A549 (cell line): ENCODE data around the gene KLHDC3. TPM values are rescaled to one million over a fixed set of nuclear protein-coding genes. Genes with fewer than 3 reads are reported as not detected.

ENCODE experiments used
- ATAC-seq, 2 experiments: fragments of 200-7000 bp in 1 of 2; fragments of >200 bp in 1 of 2; cut with Nextera tagmentation in 1 of 2; cut with Tn5 transposase in 1 of 2; 3 replicates each; pipeline versions ENCODE4 v1.8.0 to v1.9.1; 2018 to 2020; ENCODE audit warnings: mild to moderate bottlenecking in 1 of 2, moderate library complexity in 1 of 2
- CTCF ChIA-PET: fragments of 300-600 bp; sonication (Branson Sonifier 250); formaldehyde crosslinking; extraction: SDS; loops from one replicate; lab custom pipeline; 2021; ENCODE audit warnings: antibody characterized with exemption, inconsistent platforms; lab: Yijun Ruan, JAX
- POLR2A ChIA-PET: fragments of 350-600 bp; formaldehyde crosslinking; extraction: SDS; loops from one replicate; lab custom pipeline; 2021; ENCODE audit warnings: antibody characterized with exemption, inconsistent platforms; lab: Yijun Ruan, JAX
- DNase-seq, 2 experiments: peaks; one replicate each; pipeline versions ENCODE4 v3.0.0 to v3.0.0-alpha.2; 2011 to 2016; ENCODE audit warnings: low read depth in 1 of 2, low spot score in 1 of 2
- FAIRE-seq: peaks from 2 replicates; lab custom pipeline; 2011; peaks lifted over from hg19 to GRCh38; lab: Jason Lieb, UNC
- H3K27ac ChIP-seq, 2 experiments: fragments of >200 bp; sonication (Bioruptor Twin); formaldehyde crosslinking; 3 replicates each; pipeline ENCODE4 v1.5.1; 2016 to 2017
- H3K4me1 ChIP-seq: fragments of >200 bp; sonication (Bioruptor Twin); formaldehyde crosslinking; 3 replicates; pipeline ENCODE4 v1.6.1; 2016
- H3K4me2 ChIP-seq: fragments of >200 bp; sonication (Bioruptor Twin); formaldehyde crosslinking; 3 replicates; pipeline ENCODE4 v1.6.1; 2016
- H3K4me3 ChIP-seq: fragments of >200 bp; sonication (Bioruptor Twin); formaldehyde crosslinking; 3 replicates; pipeline ENCODE4 v1.5.1; 2016
- H3K9me3 ChIP-seq: fragments of >200 bp; sonication (Bioruptor Twin); formaldehyde crosslinking; 3 replicates; pipeline ENCODE4 v1.6.1; 2016
- CBX8 ChIP-seq: fragments of 200-600 bp; sonication (generic); IDR thresholded peaks from 2 replicates; pipeline ENCODE4 v1.6.1; 2016
- CHD2 ChIP-seq: fragments of 150-350 bp; IDR thresholded peaks from 2 replicates; pipeline ENCODE4 v1.6.1; 2014; ENCODE audit warnings: low read length; ENCODE audit not compliant: partially characterized antibody
- EHMT2 ChIP-seq: fragments of 200-600 bp; sonication (generic); IDR thresholded peaks from 2 replicates; pipeline ENCODE4 v1.6.1; 2016; ENCODE audit warnings: antibody characterized with exemption, low read depth, mild to moderate bottlenecking, moderate library complexity
- JUNB ChIP-seq: fragments of >200 bp; sonication (Bioruptor Twin); formaldehyde crosslinking; IDR thresholded peaks from 2 replicates; pipeline ENCODE4 v1.6.1; 2016
- KDM5A ChIP-seq: fragments of 200-600 bp; sonication (generic); IDR thresholded peaks from 2 replicates; pipeline ENCODE4 v1.6.1; 2016; ENCODE audit warnings: antibody characterized with exemption, mild to moderate bottlenecking
- MAFK ChIP-seq: fragments of 450-650 bp; IDR thresholded peaks from 2 replicates; pipeline ENCODE4 v1.6.1; 2014; ENCODE audit not compliant: partially characterized antibody
- PHF8 ChIP-seq: fragments of 200-600 bp; sonication (generic); IDR thresholded peaks from 2 replicates; pipeline ENCODE4 v1.6.1; 2016; ENCODE audit warnings: low read depth, mild to moderate bottlenecking, antibody characterized with exemption, moderate library complexity, borderline replicate concordance
- POLR2AphosphoS2 ChIP-seq: conservative IDR thresholded peaks from 2 replicates; pipeline ENCODE4 v1.6.1; 2012; ENCODE audit warnings: low read length, improper control_type of control experiment, inconsistent platforms
- RARB ChIP-seq: fragments of 250-450 bp; sonication (Bioruptor Pico); IDR thresholded peaks from 2 replicates; pipeline ENCODE4 v1.8.0; 2021; ENCODE audit warnings: mild to moderate bottlenecking, moderate library complexity
- RCOR1 ChIP-seq: fragments of 150-350 bp; IDR thresholded peaks from 2 replicates; pipeline ENCODE4 v1.6.1; 2014; ENCODE audit warnings: antibody characterized with exemption, low read length, low read depth
- TFCP2L1 ChIP-seq: fragments of 250-450 bp; sonication (Bioruptor Pico); IDR thresholded peaks from 2 replicates; pipeline ENCODE4 v1.5.0; 2021; ENCODE audit warnings: mild to moderate bottlenecking
- ZC3H11A ChIP-seq: fragments of 450-650 bp; IDR thresholded peaks from 2 replicates; pipeline ENCODE4 v1.6.1; 2014; ENCODE audit warnings: antibody characterized with exemption, mild to moderate bottlenecking
- WGBS: methylation state at CpG from one replicate; pipeline ENCODE4 v1.1.6; 2017; ENCODE audit errors: missing lambda C conversion rate; 5-methylcytosine and 5-hydroxymethylcytosine counted together
- polyA plus RNA-seq, 4 experiments: library from polyadenylated mRNA; depleted of rRNA in 3 of 4; stranded (reverse); fragments of >200 nt; fragmentation: RNase III in 1 of 4; extraction: RNeasy Plus Mini Kit Qiagen cat#74134 plus additional on column Dnase treatment in 1 of 4; gene quantifications; 2 replicates in 3 of 4; 3 replicates in 1 of 4; pipeline ENCODE4 v1.2.3, GENCODE V29; 2011 to 2017
- TF ChIP-seq, protein P1 (sequence below): fragments of >200 bp; sonication (Bioruptor Twin); formaldehyde crosslinking; IDR thresholded peaks from 3 replicates; pipeline ENCODE4 v1.6.1; 2016
- TF ChIP-seq, protein P2 (sequence below): fragments of 250-450 bp; sonication (Bioruptor Pico); IDR thresholded peaks from 2 replicates; pipeline ENCODE4 v1.5.0; 2020; ENCODE audit warnings: low read depth, mild to moderate bottlenecking, moderate library complexity
- TF ChIP-seq, protein P3 (sequence below): fragments of >200 bp; sonication (Bioruptor Twin); formaldehyde crosslinking; IDR thresholded peaks from 2 replicates; pipeline ENCODE4 v1.6.1; 2016
- TF ChIP-seq, protein P4 (sequence below): IDR thresholded peaks from 2 replicates; pipeline ENCODE4 v1.6.1; 2012; ENCODE audit warnings: low read depth, borderline replicate concordance

The KLHDC3 gene
- polyA plus RNA-seq, 2 of the 4 experiments (the other 2 are of a cell fraction): 18.8 to 28.0 TPM

DNA sequence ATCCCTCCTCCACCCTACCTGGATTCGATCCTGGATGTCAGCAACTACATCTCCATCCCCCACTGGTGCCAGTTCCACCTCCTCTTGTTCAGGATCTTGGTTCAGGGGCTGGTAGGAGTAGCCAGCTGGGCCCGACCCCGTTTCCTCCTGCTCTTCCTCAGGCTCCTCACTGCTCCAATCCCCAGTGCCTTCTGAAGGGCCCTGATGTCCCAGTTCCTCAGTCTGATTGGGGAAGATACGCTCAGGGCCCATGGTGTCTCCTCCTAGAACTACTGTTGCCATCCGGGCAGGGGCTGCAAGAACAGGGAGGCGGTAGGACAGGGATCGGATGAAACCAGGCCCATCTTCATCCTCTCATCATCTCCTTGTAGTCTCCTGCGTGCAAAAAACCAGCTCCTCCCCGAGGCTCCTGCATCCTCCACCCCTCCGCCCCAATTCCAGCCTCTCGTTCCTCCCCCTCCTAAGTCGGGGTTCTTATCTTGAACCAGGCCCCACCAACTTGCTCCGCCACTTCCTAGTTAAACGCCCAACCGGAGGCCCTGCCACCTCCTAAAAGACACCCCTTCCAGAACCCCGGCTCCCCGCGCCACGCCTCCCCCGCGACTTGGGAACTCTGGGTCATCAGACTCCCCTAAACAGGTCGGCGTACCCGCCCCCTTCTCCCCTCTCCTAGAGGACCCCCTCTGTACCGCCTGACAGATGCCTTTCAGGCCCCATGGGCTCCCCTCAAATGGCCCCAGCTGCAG is 779 bp upstream of the KLHDC3 start:
- peak; percentile 1 to 56; a peak in 4 of 6 replicates for ATAC-seq
- 3% methylated on average over 18 of the region's 25 CpGs for WGBS
- TF ChIP-seq, protein P1, sequence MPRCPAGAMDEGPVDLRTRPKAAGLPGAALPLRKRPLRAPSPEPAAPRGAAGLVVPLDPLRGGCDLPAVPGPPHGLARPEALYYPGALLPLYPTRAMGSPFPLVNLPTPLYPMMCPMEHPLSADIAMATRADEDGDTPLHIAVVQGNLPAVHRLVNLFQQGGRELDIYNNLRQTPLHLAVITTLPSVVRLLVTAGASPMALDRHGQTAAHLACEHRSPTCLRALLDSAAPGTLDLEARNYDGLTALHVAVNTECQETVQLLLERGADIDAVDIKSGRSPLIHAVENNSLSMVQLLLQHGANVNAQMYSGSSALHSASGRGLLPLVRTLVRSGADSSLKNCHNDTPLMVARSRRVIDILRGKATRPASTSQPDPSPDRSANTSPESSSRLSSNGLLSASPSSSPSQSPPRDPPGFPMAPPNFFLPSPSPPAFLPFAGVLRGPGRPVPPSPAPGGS: no peak
- peak; percentile 38; the same call in 1 of the 2 replicates for TF ChIP-seq PHF8
- TF ChIP-seq, all 56 proteins: peak for 1
- H3K4me3 ChIP-seq: peak overlapping the region; percentile 92
- FAIRE-seq (no peak), DNase-seq (no peak)
- no peaks in the 10 kb centered on the region for H3K9me3 ChIP-seq
- peak overlapping the region; percentile 79 for H3K4me2 ChIP-seq
- CTCF ChIA-PET: interaction anchor here (1.2 to 2.0 kb wide), 2 partner anchors 111 to 130 kb away, joined by 3 to 11 read pairs; no protein-coding TSS in a partner anchor
- peaks cover 13% of the 10 kb centered on the region; the same call in 1 of the 3 replicates for H3K4me1 ChIP-seq
- peak overlapping the region; percentile 87 to 91 for H3K27ac ChIP-seq
- POLR2A ChIA-PET: interaction anchor here (1.2 to 2.4 kb wide), 6 partner anchors 29 to 46 kb away, joined by 3 to 15 read pairs (median 6); partner anchors contain the start of genes CUL7, KLC4, MRPL2 and PPP2R5D

DNA sequence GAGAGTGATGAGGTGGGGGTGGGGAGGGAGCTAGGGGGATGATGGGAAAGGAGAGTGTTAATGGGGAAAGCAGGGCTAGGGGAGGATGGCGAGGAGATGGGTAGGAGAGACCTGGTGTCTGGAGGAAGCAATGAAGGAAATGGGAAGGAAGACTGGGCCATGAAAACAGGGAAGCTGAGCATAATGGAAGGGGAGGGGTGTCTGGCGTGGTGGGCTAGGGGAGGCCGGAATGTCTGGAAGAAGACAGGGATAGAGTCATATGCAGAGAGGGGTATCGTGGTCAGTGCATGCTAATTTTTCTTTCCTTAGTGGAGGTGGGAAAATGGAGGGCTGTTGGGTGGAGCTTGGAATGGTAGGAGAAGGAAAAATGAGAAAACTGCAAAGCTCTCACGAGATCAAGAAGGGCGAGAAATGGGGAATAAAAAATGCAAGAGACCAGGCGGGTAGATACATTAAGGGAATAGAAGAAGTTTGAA is 423 bp downstream of the KLHDC3 start:
- TF ChIP-seq CBX8: no peak
- TF ChIP-seq, protein P2, sequence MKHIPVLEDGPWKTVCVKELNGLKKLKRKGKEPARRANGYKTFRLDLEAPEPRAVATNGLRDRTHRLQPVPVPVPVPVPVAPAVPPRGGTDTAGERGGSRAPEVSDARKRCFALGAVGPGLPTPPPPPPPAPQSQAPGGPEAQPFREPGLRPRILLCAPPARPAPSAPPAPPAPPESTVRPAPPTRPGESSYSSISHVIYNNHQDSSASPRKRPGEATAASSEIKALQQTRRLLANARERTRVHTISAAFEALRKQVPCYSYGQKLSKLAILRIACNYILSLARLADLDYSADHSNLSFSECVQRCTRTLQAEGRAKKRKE (CRISPR knock-in tag): no peak
- no peak for TF ChIP-seq RARB (CRISPR knock-in tag)
- TF ChIP-seq, protein P1: no peak
- no peak for TF ChIP-seq POLR2AphosphoS2
- Histone ChIP-seq H3K9me3 (no peaks in the 10 kb centered on the region), H3K4me3 (peak overlapping the region; percentile 92), H3K4me1 (peaks cover 13% of the 10 kb centered on the region; the same call in 1 of the 3 replicates), H3K4me2 (peak overlapping the region; percentile 99), H3K27ac (peak overlapping the region; percentile 83 to 91)
- peak in 1 of 2 experiments; percentile 14 for DNase-seq
- peak in 1 of 2 experiments; percentile 11; a peak in 3 of 6 replicates for ATAC-seq
- POLR2A ChIA-PET: interaction anchor here (0.5 to 2.4 kb wide), 8 partner anchors 9 to 265 kb away, joined by 3 to 15 read pairs (median 4); partner anchors contain the start of genes CUL7, KLC4, MRPL2 and PPP2R5D
- CTCF ChIA-PET: interaction anchor here (0.8 kb wide), 1 partner anchor 80 kb away, joined by 3 read pairs; no protein-coding TSS in a partner anchor
- WGBS: 3% methylated on average over 7 of the region's 7 CpGs
- FAIRE-seq: no peak

DNA sequence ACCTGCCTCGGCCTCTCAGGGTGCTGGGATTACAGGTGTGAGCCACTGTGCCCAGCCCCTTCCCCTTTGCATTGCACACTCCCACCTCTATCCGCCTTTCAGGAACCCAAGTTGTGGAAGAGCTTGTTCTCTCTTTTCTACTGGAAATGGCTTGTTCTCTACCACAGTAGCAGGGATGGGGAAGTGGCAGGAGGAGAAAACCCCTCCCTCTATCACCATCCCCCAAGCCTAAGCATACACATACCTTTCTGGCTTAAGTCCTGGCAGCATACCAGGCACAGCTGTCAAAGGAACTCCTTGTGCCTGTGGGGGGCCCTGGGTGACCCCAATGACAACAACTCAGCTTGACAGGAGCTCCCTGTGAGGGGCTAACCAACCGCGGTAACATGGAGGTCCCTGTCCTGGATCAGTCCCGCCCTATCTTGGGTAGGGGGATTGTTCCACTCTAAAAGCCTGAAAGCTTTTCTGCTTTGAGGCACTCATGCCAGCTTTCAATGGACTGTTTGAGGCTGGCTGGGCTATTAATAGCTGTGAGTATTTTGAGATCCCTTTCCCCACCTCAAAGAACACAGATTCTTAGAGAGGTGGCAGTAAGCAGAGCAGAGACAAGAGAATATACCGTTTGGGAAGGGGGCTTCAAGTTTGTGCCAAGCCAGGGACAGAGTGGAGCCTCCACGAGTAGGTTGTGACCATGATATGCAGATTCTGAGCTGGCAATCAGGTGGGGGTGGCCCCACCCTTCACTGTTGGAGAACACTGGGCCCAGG is 2.3 kb downstream of the KLHDC3 start:
- WGBS: 83% methylated on average over 5 of the region's 7 CpGs
- CTCF ChIA-PET: interaction anchor here (0.6 to 1.3 kb wide), 4 partner anchors 13 to 176 kb away, joined by 3 read pairs; no protein-coding TSS in a partner anchor
- no peak overlapping the region for H3K4me3 ChIP-seq
- FAIRE-seq: no peak
- no peak for TF ChIP-seq ZC3H11A
- TF ChIP-seq JUNB: no peak
- no peak for TF ChIP-seq TFCP2L1 (CRISPR knock-in tag)
- TF ChIP-seq, protein P3, sequence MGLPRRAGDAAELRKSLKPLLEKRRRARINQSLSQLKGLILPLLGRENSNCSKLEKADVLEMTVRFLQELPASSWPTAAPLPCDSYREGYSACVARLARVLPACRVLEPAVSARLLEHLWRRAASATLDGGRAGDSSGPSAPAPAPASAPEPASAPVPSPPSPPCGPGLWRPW: no peak
- no peak for TF ChIP-seq EHMT2
- no peak for TF ChIP-seq KDM5A
- TF ChIP-seq, protein P2 (CRISPR knock-in tag): no peak
- TF ChIP-seq, protein P1: no peak
- TF ChIP-seq RCOR1: no peak
- no peak for TF ChIP-seq CHD2
- TF ChIP-seq, protein P4, sequence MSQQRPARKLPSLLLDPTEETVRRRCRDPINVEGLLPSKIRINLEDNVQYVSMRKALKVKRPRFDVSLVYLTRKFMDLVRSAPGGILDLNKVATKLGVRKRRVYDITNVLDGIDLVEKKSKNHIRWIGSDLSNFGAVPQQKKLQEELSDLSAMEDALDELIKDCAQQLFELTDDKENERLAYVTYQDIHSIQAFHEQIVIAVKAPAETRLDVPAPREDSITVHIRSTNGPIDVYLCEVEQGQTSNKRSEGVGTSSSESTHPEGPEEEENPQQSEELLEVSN: no peak
- TF ChIP-seq MAFK: no peak
- TF ChIP-seq, all 56 proteins: peak for 0
- POLR2A ChIA-PET: interaction anchor here (2.4 kb wide), 1 partner anchor 38 kb away, joined by 15 read pairs; the partner anchor contains the start of gene CUL7
- Histone ChIP-seq H3K4me1 (peaks cover 18% of the 10 kb centered on the region), H3K9me3 (no peaks in the 10 kb centered on the region), H3K4me2 (no peak overlapping the region), H3K27ac (no peak overlapping the region)
- DNase-seq (no peak), ATAC-seq (no peak)
